Left ventricle myocardium inferior (tissue), 1 donor: ENCODE data around the gene SEC22C. TPM values are rescaled to one million over a fixed set of nuclear protein-coding genes. Genes with fewer than 3 reads are reported as not detected.
"Not testable (repeated sequence)": the region's sequence is repeated elsewhere in the genome, so short reads cannot be mapped to it uniquely, and the experiment has no call there.

Source experiments
- DNase-seq: peaks from one replicate; pipeline ENCODE4 v3.0.0-alpha.2; 2020
- H3K27ac ChIP-seq: fragments of 200-600 bp; replicated peaks from 2 replicates; pipeline ENCODE4 v1.8.0; 2021
- H3K27me3 ChIP-seq: fragments of 200-600 bp; 2 replicates; pipeline ENCODE4 v1.8.0; 2021; ENCODE audit warnings: low read depth
- H3K36me3 ChIP-seq: fragments of 200-600 bp; 2 replicates; pipeline ENCODE4 v1.8.0; 2021
- H3K4me1 ChIP-seq: fragments of 200-600 bp; 2 replicates; pipeline ENCODE4 v1.8.0; 2021
- H3K4me3 ChIP-seq: fragments of 200-600 bp; 2 replicates; pipeline ENCODE4 v1.8.0; 2021; ENCODE audit warnings: mild to moderate bottlenecking, moderate library complexity
- H3K9me3 ChIP-seq: fragments of 200-600 bp; replicated peaks from 2 replicates; pipeline ENCODE4 v1.8.0; 2021
- intact Hi-C: fragments of 100-400 bp; cut with micrococcal nuclease; formaldehyde crosslinking; loops from one replicate; pipeline ENCODE4 v1.11.0; 2022
- total RNA-seq: library from RNA; stranded (reverse); fragmentation: NEBNext Ultra II Directional; extraction: Animal tissue kit (Norgen Biotek cat#: 25700); gene quantifications from one replicate; pipeline ENCODE4 v1.2.1, GENCODE V29; 2021
- TF ChIP-seq, protein P1 (sequence below): fragments of 200-600 bp; IDR thresholded peaks from 2 replicates; pipeline ENCODE4 v1.8.0; 2021; ENCODE audit warnings: antibody characterized with exemption, mild to moderate bottlenecking, borderline replicate concordance
- donor health status: DM: no; HTN: yes; CAD: no; lungs with severe emphysema.

Gene SEC22C
- total RNA-seq, 1 donor from 2014 or later, result 23.0 TPM

GRCh38 chr3:42562047-42562907 lies 19.5 kb downstream of the SEC22C start:
- intact Hi-C loops, result no loop called here
- DNase-seq, result no peak
- no peak overlapping the region for H3K27ac ChIP-seq
- no peaks in the 10 kb centered on the region for H3K4me1 ChIP-seq
- no peaks in the 10 kb centered on the region for H3K27me3 ChIP-seq
- TF ChIP-seq, protein P1, sequence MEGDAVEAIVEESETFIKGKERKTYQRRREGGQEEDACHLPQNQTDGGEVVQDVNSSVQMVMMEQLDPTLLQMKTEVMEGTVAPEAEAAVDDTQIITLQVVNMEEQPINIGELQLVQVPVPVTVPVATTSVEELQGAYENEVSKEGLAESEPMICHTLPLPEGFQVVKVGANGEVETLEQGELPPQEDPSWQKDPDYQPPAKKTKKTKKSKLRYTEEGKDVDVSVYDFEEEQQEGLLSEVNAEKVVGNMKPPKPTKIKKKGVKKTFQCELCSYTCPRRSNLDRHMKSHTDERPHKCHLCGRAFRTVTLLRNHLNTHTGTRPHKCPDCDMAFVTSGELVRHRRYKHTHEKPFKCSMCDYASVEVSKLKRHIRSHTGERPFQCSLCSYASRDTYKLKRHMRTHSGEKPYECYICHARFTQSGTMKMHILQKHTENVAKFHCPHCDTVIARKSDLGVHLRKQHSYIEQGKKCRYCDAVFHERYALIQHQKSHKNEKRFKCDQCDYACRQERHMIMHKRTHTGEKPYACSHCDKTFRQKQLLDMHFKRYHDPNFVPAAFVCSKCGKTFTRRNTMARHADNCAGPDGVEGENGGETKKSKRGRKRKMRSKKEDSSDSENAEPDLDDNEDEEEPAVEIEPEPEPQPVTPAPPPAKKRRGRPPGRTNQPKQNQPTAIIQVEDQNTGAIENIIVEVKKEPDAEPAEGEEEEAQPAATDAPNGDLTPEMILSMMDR, result no peak
- no peak overlapping the region for H3K4me3 ChIP-seq
- no peaks in the 10 kb centered on the region for H3K9me3 ChIP-seq
- H3K36me3 ChIP-seq, result peaks cover 94% of the 10 kb centered on the region

DNA sequence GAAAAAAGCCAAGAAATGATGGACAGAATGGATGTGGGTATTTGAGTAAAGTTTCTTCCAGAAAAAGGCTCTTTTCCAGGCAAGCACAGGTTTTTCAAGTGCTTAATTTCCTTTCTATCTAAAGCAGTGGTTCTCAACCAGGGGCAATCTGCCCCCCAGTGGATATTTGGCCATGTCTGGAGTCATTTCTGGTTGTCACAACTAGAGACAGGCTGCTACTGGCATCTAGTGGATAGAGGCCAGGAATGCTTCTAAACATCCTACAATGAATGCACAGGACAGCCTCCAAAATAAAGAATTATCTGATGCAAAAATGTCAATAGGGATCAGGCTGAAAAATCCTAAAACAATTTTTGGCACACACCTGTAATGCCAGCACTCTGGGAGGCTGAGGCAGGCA lies 23.9 kb downstream of the SEC22C start:
- H3K27ac ChIP-seq, result no peak overlapping the region
- no peak for DNase-seq
- no peaks in the 10 kb centered on the region for H3K27me3 ChIP-seq
- no peaks in the 10 kb centered on the region for H3K4me1 ChIP-seq
- peaks cover 96% of the 10 kb centered on the region for H3K36me3 ChIP-seq
- intact Hi-C loops, result no loop called here
- H3K9me3 ChIP-seq, result no peaks in the 10 kb centered on the region
- TF ChIP-seq, protein P1, result peak; percentile 42
- no peak overlapping the region for H3K4me3 ChIP-seq

- H3K27ac ChIP-seq, DNase-seq, H3K4me1 ChIP-seq, H3K4me3 ChIP-seq, H3K27me3 ChIP-seq, intact Hi-C loops, H3K9me3 ChIP-seq: not testable (repeated sequence)
- peaks cover 97% of the 10 kb centered on the region for H3K36me3 ChIP-seq
These were observed 24.9 kb downstream of the SEC22C start for GRCh38 chr3:42556817-42557216.

- Histone ChIP-seq H3K36me3 (peaks cover 96% of the 10 kb centered on the region), H3K4me1 (no peaks in the 10 kb centered on the region), H3K27me3 (no peaks in the 10 kb centered on the region), H3K27ac (no peak overlapping the region), H3K4me3 (no peak overlapping the region), H3K9me3 (no peaks in the 10 kb centered on the region)
- TF ChIP-seq, protein P1, result no peak
- intact Hi-C loops, result no loop called here
- DNase-seq, result no peak
These were observed 25.6 kb downstream of the SEC22C start for GRCh38 chr3:42556089-42556632.

- TF ChIP-seq, protein P1, result no peak
These were observed 28.9 kb downstream of the SEC22C start for GRCh38 chr3:42552830-42553229.

DNA sequence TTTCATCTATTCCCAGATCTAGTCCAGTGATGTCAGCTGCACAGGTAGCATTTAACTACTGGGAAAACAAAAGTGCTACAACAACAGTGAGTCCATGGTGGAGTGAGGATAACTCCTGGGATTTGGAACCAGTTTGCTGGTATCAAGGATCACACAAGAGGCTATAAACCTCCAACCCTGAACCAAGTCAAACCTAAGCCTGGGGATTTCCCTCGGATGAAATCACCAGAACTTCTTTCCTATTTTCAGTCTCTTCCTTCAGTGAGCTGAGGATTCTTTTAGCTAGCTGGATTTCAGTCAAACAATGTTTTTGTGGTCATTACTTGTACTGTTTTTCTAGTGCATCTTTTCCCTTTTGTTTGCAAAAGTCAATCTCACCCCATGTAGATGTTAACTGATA lies 31.5 kb downstream of the SEC22C start:
- TF ChIP-seq, protein P1, result no peak
- intact Hi-C loops, result no loop called here

More at GRCh38 chr3:42552830-42553229, 28.9 kb downstream of the SEC22C start:
- Histone ChIP-seq H3K27ac (no peak overlapping the region), H3K4me1 (peaks cover 12% of the 10 kb centered on the region), H3K9me3 (no peaks in the 10 kb centered on the region), H3K4me3 (no peak overlapping the region), H3K36me3 (peaks cover 72% of the 10 kb centered on the region), H3K27me3 (no peaks in the 10 kb centered on the region)
- DNase-seq, result no peak
- intact Hi-C loops, result no loop called here

More for the DNA sequence above, 31.5 kb downstream of the SEC22C start:
- H3K27me3 ChIP-seq, result no peaks in the 10 kb centered on the region
- H3K36me3 ChIP-seq, result peaks cover 46% of the 10 kb centered on the region
- H3K4me3 ChIP-seq, result no peak overlapping the region
- DNase-seq, result no peak
- no peak overlapping the region for H3K27ac ChIP-seq
- peaks cover 25% of the 10 kb centered on the region for H3K4me1 ChIP-seq
- no peaks in the 10 kb centered on the region for H3K9me3 ChIP-seq
